ENCODE measurements around the gene NFIL3.

NFIL3 gene

DNA sequence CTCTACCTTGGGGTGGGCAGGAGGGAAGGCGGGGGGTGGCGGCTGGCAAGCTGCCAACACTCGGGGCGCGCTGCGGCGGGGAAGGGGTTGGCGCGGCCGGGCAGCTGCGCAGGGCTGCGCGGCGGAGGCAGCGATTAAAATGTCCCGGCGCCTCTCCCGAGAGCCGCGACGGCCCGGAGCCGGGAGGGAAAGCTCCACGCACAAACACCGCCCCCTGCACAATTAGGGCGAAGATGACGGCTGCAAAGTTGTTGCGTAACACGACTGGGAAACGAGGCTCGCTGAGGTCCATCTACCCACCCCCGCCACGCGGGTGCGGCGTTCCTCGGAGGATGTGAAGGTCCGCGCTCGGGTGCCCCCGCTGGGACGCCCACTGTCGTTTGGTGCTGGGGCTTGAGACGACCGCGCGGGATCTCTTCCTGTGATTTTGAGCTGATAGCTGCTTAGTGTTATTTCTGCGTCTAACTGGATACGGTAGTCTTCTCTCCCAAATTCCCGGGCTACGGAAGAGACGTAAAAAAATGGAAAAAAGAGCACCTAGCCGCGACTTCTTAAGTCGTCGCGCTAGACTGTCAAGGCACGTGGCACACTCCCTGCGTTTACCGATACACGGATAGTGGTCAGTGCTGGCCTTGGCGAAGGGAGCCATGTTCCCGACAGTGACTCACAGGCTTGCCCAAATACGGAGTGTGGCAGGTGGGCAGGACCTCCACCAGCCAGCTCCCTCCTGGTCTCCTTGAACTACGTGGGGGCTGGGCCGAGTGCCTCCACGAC lies 958 bp upstream of the NFIL3 start:
- H3K27ac ChIP-seq: peak overlapping the region; percentile 70 to 100 (median 94)
- peak overlapping the region; percentile 74 to 94 (median 87) for H3K4me3 ChIP-seq

DNA sequence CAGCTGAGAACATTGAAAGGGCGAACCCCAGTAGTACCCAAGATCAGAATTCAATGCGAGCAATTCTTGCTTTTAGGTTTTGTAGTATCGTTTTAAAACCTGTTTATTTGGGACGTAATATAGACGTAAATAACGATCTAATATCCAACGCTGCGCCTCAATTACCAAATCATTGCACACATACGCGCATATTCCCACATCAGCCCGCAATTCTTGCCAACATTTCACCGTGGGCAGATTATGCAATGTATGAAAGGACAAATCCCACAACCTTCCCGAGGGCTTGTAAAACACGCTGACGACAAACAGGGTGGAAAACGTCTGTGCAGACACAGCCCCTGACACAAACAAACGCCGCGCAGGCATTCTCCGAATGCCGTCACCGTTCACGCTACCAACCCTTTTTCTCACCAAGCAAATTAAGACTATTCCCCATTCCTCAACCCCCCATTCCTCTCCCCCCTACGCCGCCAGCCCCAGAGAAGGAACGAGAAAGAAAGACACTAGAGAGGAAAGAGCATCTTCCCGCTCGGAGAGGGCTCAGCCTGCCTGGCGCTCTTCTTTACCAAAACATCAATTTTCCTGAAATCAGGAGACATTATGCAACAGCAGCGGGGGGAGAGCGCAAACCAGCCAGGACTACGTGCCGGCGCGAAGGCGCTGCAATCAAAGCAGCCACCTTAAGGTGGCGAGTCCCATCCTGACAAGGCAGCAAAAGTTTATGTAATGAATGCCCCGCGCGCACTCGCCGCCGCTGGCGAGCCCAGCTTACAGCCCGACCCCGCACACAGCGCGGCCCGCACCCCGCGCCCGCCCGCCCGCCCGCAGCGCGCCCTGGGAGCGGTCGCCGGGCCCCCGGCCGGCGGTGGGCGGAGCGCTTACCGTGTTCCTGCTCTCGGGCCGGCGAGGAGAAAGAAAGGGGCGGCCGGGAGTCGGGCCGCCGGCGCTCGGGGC lies 597 bp downstream of the NFIL3 start:
- Histone ChIP-seq H3K27ac (peak overlapping the region; percentile 60 to 98 (median 88)), H3K4me3 (peak overlapping the region; percentile 51 to 90 (median 67))

DNA sequence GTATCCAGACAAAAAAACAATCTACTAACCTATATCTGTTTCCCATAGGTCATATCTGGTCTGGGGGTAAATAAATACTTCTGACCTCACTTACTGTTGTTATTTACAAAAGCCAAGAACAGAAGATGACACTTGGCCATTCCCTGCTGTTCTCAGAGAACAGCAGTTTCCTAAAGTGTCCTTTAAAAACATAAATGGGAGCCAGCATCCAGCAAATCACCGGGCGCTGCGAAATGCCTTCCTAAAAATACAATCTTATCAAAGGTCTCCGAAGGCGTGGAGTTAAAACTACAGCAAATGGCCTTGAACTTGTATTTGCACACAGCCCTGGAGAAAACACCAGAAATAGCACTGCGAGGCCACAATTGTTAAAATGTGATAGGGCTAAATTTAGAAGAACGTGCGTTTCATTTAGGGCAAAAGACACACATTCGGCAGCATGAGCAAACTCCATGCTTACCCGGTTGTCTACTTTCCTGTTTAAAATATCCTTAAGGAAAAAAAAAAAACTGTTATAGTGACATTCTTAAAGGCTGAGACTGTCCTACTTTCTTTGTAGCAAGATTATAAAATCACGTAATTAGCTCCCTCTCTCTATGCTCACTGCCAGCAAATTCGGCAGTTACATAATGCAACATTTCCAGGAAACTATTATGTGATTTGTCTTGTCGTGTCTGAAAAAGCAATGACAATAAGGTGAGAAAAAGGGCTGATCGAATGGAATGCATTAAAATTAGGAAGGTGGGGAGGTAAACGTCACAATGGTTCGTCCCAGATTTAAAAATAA lies 1.5 kb downstream of the NFIL3 start:
- Histone ChIP-seq H3K4me3 (peak overlapping the region; percentile 51 to 90 (median 67)), H3K27ac (peak overlapping the region in 19 of 21 experiments; percentile 69 to 98 (median 90))

GRCh38 chr9:91421128-91421765 lies 2.4 kb downstream of the NFIL3 start:
- Histone ChIP-seq H3K27ac (peak overlapping the region; percentile 7 to 98 (median 88)), H3K4me3 (peak overlapping the region; percentile 51 to 90 (median 67))

GRCh38 chr9:91420501-91421127 lies 3.0 kb downstream of the NFIL3 start:
- H3K4me3 ChIP-seq: peak overlapping the region; percentile 51 to 90 (median 67)
- peak overlapping the region in 20 of 21 experiments; percentile 7 to 98 (median 89) for H3K27ac ChIP-seq

DNA sequence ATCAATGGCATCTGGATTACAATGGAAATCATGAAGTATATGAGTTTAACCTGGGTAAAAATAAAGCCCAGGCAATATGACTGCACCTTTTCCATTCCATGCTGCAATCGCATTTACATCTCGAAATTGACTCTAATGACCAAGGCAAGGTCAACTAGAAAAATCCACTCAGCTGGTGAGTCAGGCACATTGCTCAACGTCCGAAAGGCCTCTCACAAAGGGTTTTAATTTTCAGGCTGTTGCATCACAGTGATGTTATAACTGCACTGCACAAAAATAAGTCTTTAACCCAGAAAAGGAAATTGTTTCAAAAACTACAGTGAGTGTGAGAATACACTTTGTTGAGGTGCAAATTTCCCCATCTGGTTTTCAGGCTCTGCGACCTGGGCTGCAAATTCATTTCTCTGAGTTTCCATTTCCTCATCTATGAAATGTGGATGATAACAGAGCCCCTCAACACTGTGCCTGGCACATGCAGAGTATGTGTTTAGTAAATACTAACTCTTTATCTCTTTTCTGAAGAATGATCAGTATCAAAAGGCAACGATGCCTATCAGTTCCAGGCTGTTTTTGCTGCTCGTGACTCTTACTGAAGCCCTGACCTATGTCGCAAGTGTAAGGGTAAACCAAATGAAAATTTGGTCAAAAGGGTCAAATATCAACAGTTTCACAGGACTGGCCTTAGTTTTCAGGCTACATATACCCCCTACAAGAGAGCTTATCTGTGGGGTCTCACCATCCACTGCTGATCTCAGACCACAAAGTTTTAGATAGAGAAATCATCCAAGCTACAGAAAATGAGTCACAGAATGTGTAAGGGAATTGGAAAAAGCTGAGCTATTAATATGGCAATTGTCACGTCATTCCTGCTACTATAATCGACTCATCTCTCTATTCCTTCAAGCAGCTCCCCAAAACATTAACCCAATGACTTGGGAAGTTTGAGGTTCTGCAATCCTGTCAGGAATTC lies 4.1 kb downstream of the NFIL3 start:
- H3K27ac ChIP-seq: peak overlapping the region in 10 of 21 experiments; percentile 25 to 98 (median 90)

DNA sequence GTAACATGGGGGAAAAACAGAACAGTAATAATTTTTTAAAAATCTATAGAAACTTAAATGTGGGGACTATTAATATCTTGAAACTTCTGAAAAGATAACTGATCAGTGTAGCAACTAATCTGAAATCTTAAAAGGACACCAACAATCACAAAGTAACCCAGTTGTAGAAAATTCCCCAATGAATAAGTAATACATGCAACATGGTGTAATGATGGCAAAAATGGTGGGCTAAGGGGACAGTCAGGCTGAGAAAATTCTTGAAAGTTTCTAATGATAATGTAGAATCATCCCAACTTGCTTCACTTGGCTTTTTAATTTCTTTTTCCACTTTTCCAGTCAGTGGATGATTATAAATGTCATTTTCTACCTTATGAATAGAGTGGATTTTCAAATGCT lies 5.4 kb downstream of the NFIL3 start:
- Histone ChIP-seq H3K4me3 (no peak overlapping the region), H3K27ac (peak overlapping the region in 5 of 21 experiments; percentile 27 to 39 (median 34))

More for the DNA sequence above, 4.1 kb downstream of the NFIL3 start:
- H3K4me3 ChIP-seq: no peak overlapping the region

GRCh38 chr9:91417602-91418214 lies 5.9 kb downstream of the NFIL3 start:
- no peak overlapping the region for H3K4me3 ChIP-seq
- H3K27ac ChIP-seq: peak overlapping the region in 3 of 21 experiments; percentile 28 to 55 (median 36)

DNA sequence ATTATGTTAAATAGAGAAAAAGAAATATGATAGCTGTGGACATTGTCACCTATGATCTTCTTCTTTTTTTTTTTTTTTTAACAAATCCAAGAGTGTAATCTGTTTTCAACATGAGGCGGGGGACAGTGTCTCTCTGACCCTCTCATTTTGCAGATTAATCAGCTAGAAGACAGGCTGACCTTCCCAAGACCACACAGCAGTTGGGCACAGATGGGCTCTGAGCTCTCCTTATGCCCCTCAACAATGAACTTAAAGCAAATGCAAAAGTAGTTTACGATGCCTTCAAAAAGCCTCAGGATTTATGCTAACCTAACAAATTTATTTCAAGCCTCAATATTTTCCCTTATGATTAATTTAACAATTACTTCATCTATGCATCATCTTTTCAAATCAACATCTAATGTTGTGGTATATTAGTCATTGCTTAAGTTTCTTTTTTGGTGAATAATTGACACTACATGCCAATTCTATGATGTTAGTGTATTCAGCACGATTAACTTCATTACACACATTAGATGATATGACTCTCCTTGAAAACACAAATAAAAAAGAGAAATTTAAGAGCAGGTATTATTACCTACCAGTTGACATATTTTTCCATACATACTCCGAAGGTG lies 7.4 kb downstream of the NFIL3 start:
- peak overlapping the region in 2 of 21 experiments; percentile 36 for H3K27ac ChIP-seq
- no peak overlapping the region for H3K4me3 ChIP-seq

- Histone ChIP-seq H3K27ac (peak overlapping the region in 1 of 21 experiments; percentile 9), H3K4me3 (no peak overlapping the region)
These were observed 8.3 kb downstream of the NFIL3 start for GRCh38 chr9:91415290-91415689.

GRCh38 chr9:91412941-91413340 lies 10.7 kb downstream of the NFIL3 start:
- H3K27ac ChIP-seq: no peak overlapping the region
- H3K4me3 ChIP-seq: no peak overlapping the region

DNA sequence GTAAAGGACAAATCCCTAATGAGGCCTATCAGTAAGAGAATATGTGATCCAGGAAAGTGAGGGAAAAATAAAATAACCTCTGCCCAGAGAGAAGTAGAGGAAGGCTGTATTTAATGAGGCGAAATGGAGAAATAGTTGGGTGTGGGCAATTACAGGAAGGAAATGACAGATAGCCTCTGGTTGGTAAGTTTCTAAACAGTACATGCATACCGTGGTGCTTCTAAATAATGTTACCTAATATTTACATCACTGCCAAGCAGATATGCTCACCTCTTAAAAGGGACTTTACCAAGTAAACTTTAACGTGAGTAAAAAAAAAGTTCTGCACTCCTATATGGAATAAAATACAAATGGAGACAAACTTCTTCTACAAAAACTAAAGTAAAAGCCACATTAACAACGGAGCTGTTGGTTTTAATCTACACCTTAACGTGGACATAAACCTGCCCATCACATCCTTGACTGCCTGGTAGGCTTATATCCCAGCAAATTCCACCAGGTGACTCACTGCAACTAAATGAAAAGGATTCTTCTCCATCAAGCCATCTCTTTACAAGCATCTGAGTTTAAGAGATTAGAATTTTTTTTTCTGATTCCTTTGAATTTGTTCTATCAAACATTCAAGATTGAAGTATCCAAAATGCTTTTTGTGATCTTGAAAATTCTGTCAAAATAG lies 12.4 kb downstream of the NFIL3 start:
- Histone ChIP-seq H3K27ac (no peak overlapping the region), H3K4me3 (no peak overlapping the region)

- H3K27ac ChIP-seq: no peak overlapping the region
- no peak overlapping the region for H3K4me3 ChIP-seq
These were observed 13.5 kb downstream of the NFIL3 start for GRCh38 chr9:91410161-91410560.

DNA sequence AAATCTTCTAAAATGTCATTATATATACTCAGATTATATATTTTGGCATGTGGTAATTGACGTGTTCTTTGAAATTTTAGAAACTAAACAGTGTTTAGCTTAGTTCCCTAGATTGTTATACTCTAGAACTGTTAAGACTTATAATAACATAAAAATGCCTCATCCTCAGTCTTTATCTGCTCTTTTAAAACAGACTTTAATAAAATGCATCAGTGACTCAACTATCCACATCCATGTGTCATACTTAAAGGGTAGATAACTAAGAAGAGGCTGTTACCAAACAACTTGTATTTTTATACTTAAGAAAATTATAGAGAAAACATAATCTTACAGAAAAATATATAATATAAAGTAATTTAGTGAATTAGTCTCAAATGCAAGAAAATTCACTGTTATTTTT lies 15.2 kb downstream of the NFIL3 start:
- Histone ChIP-seq H3K27ac (no peak overlapping the region), H3K4me3 (no peak overlapping the region)

DNA sequence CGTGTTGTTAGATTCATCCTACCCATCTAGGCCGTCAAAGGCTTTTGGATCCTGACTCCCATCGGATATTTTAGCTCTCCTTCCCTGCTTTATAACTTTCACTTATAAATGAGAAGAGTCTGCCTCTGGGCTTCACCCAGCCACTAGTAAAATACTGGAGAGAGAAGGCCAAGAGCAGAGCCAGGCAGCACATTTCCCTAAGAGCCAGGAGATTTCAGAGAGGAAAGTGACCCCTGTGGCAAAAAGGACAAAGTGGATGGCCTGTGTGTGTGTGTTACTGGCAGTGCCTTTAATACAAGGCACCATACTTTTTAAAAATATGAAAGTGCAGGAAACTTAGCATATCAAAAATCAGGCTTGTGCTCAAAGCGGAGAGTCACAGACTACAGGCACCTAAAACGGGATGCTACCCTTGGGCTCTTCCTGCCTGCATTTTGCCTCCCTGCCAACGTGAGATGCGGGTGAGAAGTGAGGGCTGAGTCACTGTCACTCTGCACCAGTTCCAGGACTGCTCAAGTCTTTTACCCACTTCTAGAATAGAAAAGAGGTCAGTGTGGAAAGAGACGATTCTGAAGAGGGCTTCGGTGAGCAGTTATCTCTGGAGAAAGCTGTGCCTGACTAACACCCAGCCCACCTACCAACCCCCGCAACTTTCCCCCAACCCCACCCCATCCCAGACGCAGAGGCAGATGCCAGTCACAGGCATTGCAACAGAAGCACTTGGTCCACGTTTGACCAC lies 15.9 kb downstream of the NFIL3 start:
- H3K27ac ChIP-seq: no peak overlapping the region
- H3K4me3 ChIP-seq: no peak overlapping the region
